Neural crest cell (in vitro differentiated cells): Measurements from ENCODE around the gene XRCC3. TPM values are rescaled to one million over a fixed set of nuclear protein-coding genes. Genes with fewer than 3 reads are reported as not detected.

Experiments used
- DNase-seq: peaks from one replicate; pipeline ENCODE4 v3.0.0; 2021; ENCODE audit warnings: low read depth, mixed read lengths, low spot score
- H3K27ac Mint-ChIP-seq: one replicate; pipeline ENCODE4 v1.8.0; 2021; ENCODE audit warnings: mild to moderate bottlenecking, mixed read lengths; ENCODE audit not compliant: unreplicated experiment
- H3K27me3 Mint-ChIP-seq: 2 replicates; pipeline ENCODE4 v1.8.0; 2021; ENCODE audit warnings: low read depth, mild to moderate bottlenecking, mixed read lengths
- H3K36me3 Mint-ChIP-seq: 2 replicates; pipeline ENCODE4 v1.8.0; 2021; ENCODE audit warnings: low read depth, mild to moderate bottlenecking, mixed read lengths
- H3K4me1 Mint-ChIP-seq: 2 replicates; pipeline ENCODE4 v1.8.0; 2021; ENCODE audit warnings: mixed read lengths
- H3K4me3 Mint-ChIP-seq: one replicate; pipeline ENCODE4 v1.8.0; 2021; ENCODE audit warnings: mild to moderate bottlenecking, mixed read lengths
- H3K9me3 Mint-ChIP-seq: 2 replicates; pipeline ENCODE4 v1.8.0; 2021; ENCODE audit warnings: mixed read lengths
- total RNA-seq: library from RNA; stranded (reverse); gene quantifications from 2 replicates; pipeline ENCODE4 v1.2.1, GENCODE V29; 2021
- TF ChIP-seq, protein P1 (sequence below): fragments of 200-600 bp; sonication (generic); conservative IDR thresholded peaks from 2 replicates; pipeline ENCODE4 v1.5.0; 2021; ENCODE audit warnings: antibody characterized with exemption, mild to moderate bottlenecking

XRCC3 gene
- total RNA-seq, 1 donor from 2014 or later: 50.8 TPM

- H3K27me3 Mint-ChIP-seq: no peaks in the 10 kb centered on the region
- H3K9me3 Mint-ChIP-seq: no peaks in the 10 kb centered on the region
- H3K4me1 Mint-ChIP-seq: no peaks in the 10 kb centered on the region
- peaks cover 7% of the 10 kb centered on the region for H3K36me3 Mint-ChIP-seq
- no peak overlapping the region for H3K27ac Mint-ChIP-seq
- DNase-seq: no peak
- TF ChIP-seq, protein P1, sequence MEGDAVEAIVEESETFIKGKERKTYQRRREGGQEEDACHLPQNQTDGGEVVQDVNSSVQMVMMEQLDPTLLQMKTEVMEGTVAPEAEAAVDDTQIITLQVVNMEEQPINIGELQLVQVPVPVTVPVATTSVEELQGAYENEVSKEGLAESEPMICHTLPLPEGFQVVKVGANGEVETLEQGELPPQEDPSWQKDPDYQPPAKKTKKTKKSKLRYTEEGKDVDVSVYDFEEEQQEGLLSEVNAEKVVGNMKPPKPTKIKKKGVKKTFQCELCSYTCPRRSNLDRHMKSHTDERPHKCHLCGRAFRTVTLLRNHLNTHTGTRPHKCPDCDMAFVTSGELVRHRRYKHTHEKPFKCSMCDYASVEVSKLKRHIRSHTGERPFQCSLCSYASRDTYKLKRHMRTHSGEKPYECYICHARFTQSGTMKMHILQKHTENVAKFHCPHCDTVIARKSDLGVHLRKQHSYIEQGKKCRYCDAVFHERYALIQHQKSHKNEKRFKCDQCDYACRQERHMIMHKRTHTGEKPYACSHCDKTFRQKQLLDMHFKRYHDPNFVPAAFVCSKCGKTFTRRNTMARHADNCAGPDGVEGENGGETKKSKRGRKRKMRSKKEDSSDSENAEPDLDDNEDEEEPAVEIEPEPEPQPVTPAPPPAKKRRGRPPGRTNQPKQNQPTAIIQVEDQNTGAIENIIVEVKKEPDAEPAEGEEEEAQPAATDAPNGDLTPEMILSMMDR: no peak
- H3K4me3 Mint-ChIP-seq: no peak overlapping the region
These were observed 30.4 kb downstream of the XRCC3 start for GRCh38 chr14:103684871-103685270.

DNA sequence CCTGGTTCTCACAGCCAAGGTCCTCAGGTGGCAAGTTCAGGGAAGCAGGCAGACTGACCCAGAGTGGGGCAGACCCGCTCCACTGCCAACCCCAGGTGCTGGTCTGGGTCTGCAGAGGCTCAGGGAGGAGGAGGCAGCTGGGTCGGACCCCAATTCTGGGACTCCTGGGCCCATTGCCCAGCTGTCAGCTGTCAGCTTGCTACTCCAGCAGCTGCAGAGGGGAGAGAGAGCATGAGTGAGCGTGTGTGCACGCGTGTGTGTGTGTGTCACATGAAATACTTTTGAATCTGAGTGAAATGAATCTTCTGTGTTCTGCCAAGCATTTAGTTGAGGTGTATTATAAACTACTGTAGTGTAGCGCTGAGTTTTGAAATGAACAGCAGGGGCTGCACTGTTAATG is 30.8 kb downstream of the XRCC3 start:
- H3K36me3 Mint-ChIP-seq: peaks cover 7% of the 10 kb centered on the region
- H3K9me3 Mint-ChIP-seq: no peaks in the 10 kb centered on the region
- no peaks in the 10 kb centered on the region for H3K27me3 Mint-ChIP-seq
- peak overlapping the region; percentile 12 for H3K27ac Mint-ChIP-seq
- TF ChIP-seq, protein P1: no peak
- H3K4me1 Mint-ChIP-seq: no peaks in the 10 kb centered on the region
- no peak overlapping the region for H3K4me3 Mint-ChIP-seq
- no peak for DNase-seq

GRCh38 chr14:103683139-103683538 is 32.1 kb downstream of the XRCC3 start:
- peak overlapping the region; percentile 71 for H3K27ac Mint-ChIP-seq

DNA sequence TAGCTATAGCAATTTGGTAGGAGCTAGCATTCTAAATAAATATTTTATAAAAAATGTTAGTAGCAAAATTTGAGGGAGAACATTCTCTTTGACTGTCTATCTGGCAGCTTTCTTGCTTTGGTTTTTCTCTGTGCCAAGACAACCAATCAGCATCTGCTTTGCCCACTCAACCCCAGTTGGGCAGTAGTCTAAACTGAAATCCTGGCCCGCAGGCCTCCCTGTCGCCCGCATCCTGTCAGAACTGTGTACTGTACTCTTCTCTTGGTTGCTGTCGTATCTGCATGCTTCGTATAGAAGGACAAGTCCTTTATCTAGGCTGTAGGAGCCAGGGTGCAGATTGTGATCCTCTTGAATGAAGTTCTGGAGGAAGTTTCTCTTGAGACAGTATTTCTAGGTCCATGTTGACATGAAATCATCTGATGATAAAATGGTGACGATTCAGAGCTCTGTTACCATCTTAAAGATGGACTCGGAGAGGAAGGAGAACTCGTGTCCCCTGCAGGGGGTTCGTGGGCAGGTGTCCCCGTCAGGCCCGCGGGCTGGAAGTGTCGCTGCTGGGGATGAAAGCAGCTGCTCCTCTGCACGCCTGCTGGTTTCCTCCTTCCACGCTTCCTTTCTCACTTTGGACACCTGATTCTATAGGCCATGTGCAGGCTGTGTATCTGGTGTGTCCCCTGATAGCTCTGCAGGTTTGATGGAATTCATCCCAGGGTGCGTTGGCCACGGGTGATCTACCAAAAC is 34.6 kb downstream of the XRCC3 start:
- Mint-ChIP-seq H3K27me3 (no peaks in the 10 kb centered on the region), H3K36me3 (peaks cover 8% of the 10 kb centered on the region), H3K4me3 (no peak overlapping the region), H3K27ac (no peak overlapping the region), H3K4me1 (no peaks in the 10 kb centered on the region), H3K9me3 (no peaks in the 10 kb centered on the region)
- no peak for DNase-seq
- TF ChIP-seq, protein P1: no peak

More at GRCh38 chr14:103683139-103683538, 32.1 kb downstream of the XRCC3 start:
- H3K9me3 Mint-ChIP-seq: no peaks in the 10 kb centered on the region
- no peaks in the 10 kb centered on the region for H3K27me3 Mint-ChIP-seq
- TF ChIP-seq, protein P1: no peak
- H3K4me3 Mint-ChIP-seq: no peak overlapping the region
- no peak for DNase-seq
- no peaks in the 10 kb centered on the region for H3K4me1 Mint-ChIP-seq
- H3K36me3 Mint-ChIP-seq: peaks cover 7% of the 10 kb centered on the region

GRCh38 chr14:103679351-103679750 is 35.9 kb downstream of the XRCC3 start:
- TF ChIP-seq, protein P1: peak; percentile 49
- Mint-ChIP-seq H3K27ac (peak overlapping the region; percentile 37), H3K9me3 (no peaks in the 10 kb centered on the region), H3K36me3 (peaks cover 8% of the 10 kb centered on the region), H3K27me3 (no peaks in the 10 kb centered on the region), H3K4me1 (no peaks in the 10 kb centered on the region), H3K4me3 (no peak overlapping the region)
- DNase-seq: no peak
